ENCODE results near the gene INSL3.
"Not testable (repeated sequence)": the region's sequence is repeated elsewhere in the genome, so short reads cannot be mapped to it uniquely, and the experiment has no call there.

Gene INSL3

GRCh38 chr19:17811681-17812080 lies 9.6 kb downstream of the INSL3 start:
- no peak for DNase-seq

- no peak for DNase-seq
Observed at GRCh38 chr19:17811103-17811502, 10.2 kb downstream of the INSL3 start.

- peak; percentile 40 for DNase-seq
Observed at GRCh38 chr19:17807731-17808316, 13.5 kb downstream of the INSL3 start.

DNA sequence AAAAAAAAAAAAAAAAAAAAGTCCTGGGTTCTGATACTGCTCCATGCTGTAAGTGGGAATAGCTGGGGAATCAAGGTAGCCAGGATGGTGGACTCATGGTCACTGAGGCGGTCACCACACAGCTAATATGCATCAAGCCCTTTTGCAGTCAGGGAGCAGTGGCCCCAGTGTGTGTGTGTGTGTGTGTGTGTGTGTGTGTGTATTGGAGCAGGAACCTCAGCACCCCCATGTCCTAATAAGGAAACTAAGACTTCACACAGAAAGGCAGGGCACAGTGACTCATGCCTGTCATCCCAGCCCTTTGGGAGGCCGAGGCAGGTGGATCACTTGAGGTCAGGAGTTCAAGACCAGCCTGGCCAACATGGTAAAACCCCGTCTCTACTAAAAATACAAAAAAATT lies 14.4 kb downstream of the INSL3 start:
- no peak for DNase-seq

- DNase-seq = no peak
Observed at GRCh38 chr19:17805427-17805826, 15.9 kb downstream of the INSL3 start.

DNA sequence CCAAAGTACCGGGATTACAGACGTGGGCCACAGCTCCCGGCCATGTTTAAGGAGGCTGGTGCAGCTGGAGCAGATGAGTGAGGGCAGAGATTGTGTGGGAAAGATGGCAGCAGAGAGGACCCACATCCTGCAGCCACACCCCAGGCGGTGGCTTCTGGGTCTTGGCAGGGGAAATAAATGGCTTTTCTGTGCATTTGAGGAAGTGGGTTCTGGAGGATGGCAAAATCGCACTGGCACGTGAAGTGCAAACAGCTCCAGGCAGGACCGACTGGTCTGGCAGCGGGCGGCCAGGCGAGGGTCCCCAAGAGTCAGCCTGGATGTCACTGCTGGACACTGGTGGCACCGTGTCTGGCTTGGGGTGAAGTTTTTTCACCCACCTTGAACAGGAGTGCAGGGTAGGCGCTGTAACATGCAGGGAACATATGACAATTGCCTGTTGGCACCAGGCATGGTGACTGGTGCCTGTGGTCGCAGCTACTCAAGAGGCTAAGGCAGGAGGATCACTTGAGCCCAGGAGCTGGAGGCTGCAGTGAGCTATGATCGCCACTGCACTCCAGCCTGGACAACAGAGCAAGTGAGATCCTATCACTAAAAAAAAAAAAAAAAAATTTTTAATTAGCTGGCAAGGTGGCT lies 17.9 kb downstream of the INSL3 start:
- no peak for DNase-seq

DNA sequence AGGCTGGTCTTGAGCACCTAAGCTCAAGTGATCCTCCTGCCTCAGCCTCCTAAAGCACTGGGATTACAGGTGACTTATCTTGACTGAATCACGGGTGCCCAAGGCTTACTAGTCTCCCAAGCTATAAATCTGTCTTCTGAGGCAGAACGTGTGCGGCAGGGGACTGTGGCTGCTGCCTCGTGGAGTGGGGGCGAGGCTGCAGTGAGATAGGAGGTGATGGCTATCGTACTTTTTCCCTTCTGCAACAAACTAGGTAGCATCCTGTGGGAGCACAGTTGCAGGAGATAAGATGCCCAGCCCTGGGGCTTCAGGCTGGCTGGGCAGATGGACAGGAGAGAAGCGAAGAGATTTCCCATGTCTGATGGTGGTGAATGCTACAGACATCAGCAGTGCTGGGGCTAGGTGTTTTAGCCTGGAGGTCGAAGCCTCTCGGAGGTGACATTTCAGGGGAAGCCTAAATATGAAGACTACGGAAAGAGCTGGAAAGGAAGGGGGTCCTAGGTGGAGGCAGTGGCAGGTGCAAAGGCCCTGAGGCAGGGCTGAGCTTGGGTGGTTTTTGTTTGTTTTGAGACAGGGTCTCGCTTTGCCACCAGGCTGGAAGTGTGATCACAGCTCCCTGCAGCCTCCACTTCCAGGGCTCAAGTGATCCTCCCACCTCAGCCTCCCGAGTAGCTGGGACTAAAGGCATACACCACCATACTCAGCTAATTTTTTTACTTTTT lies 19.0 kb downstream of the INSL3 start:
- DNase-seq = no peak

- not testable (repeated sequence) for DNase-seq
Observed at GRCh38 chr19:17798599-17798998, 22.7 kb downstream of the INSL3 start.

- no peak for DNase-seq
Observed at GRCh38 chr19:17797424-17798201, 23.7 kb downstream of the INSL3 start.

GRCh38 chr19:17796838-17797423 lies 24.4 kb downstream of the INSL3 start:
- no peak for DNase-seq

DNA sequence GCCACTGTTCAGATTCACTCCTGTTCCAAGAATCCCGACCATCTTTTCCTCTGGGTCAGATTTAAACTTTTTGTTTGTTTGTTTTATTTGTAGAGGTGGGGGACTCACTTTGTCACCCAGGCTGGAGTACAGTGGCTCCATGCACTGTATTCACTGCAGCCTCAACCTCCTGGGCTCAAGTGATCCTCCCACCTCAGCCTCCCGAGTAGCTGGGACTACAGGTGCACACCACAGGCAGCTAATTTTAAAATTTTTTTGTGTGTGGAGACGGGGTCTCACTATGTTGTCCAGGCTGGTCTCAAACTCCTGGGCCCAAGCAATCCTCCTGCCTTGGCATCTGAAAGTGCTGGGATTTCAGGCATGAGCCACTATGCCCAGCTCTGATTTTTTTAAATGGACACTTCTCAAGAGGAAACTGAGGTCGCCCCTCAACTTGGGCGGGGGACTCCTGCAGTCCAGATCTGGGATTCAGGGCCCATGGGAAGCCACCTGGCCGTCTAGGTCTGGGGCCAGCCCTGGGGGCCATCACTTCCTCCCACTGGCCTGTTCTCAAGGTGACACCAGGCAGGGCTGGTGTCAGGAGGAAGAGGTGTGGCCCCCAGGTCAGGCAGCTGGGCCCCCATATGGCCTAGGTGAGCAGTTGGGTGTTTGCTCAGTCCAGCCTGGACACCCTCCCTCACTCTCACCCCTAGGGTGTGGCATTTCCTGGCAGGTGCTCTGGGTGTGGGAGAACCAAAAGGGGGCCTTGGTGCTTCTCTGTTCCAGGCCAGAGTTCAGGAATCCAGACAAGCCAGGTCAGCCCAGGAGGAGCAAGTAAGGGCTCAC lies 25.1 kb downstream of the INSL3 start:
- peak; percentile 25 for DNase-seq

DNA sequence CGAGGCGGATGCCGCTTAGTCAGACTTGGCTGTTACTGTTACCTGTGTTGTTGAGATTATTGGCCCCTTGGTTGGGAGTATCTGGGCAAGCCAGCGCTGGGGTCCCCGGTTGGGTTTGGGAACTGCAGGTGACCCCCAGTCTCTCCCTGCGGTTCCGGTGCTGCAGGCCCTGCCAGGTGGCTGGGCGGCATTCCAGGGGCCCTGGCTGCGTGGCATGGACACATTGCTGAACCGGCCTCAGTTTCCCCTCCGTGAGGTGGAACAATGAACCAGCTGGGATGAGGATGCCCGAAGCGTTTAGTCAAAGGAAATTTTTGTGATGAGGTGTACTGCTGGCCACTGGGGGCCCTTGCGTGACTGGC lies 25.8 kb downstream of the INSL3 start:
- DNase-seq = no peak

DNA sequence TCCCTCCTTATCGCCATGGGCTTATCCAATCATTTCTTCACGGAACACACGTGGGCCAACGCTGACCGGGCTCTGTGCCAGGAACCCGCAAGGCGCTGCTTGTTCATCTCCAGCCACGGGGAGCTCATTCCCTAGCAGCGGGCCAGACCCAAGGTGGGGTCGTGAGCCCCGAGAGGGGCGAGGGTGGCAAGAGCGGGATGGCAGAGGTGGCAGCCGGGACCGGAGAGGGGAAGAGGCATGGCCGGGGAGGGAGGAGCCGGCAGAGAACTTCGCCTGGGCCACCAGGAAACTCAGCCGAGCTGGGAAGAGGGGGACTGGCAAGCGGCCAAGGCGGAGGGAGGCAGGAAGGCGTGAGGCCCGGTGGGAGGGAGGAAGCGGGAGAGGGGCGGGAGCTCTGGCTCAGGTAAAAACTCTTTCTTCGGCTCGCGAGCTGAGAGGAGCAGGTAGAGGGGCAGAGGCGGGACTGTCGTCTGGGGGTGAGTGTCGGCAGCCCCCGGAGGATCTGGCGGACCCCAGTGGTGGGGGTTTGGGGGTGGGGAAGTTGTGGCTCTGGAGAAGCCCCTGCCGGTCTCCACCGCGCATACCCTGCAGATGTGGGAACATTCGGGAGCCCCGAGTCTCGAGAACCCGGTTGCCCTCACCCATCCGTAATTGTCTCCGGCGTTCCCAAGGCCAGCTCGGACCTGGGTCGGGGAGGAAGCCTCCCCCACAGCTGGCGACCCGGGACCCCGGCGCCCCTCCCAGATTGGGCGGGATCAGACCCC lies 26.4 kb downstream of the INSL3 start, which contains the start of gene B3GNT3:
TSS of gene B3GNT3 (plus strand) at position 408 of the 764 bp plus-strand sequence. CDS start 12,670 bp downstream, outside the sequence.
- peak; percentile 76 for DNase-seq

DNA sequence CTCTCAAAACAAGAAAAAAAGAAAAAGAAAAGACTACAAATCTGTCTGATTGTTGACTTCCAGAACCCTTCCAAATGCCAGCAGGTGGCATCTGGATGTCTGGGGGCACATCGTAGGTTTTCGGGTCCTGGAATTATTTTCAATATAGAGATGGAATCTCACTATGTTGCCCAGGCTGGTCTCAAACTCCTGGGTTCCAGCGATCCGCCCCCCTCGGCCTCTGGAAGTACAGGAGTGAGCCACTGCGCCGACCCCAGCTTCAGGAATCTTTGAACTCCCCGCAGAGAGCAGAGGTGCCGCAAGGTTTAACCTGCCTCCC lies 26.9 kb downstream of the INSL3 start:
- DNase-seq = no peak

GRCh38 chr19:17790059-17790780 lies 31.1 kb downstream of the INSL3 start:
- DNase-seq = no peak

GRCh38 chr19:17788632-17789031 lies 32.7 kb downstream of the INSL3 start:
- no peak for DNase-seq

- no peak for DNase-seq
Observed at GRCh38 chr19:17787274-17787913, 33.9 kb downstream of the INSL3 start.

GRCh38 chr19:17784201-17785008 lies 36.9 kb downstream of the INSL3 start:
- peak; percentile 62 for DNase-seq

GRCh38 chr19:17783721-17784120 lies 37.6 kb downstream of the INSL3 start:
- DNase-seq = not testable (repeated sequence)

All from NCI-H146 (cell line).